ENCODE measurements around the gene GPR161. TPM values are rescaled to one million over a fixed set of nuclear protein-coding genes. Genes with fewer than 3 reads are reported as not detected.
"Not testable (repeated sequence)": the region's sequence is repeated elsewhere in the genome, so short reads cannot be mapped to it uniquely, and the experiment has no call there.

The GPR161 gene
- total RNA-seq, 1 donor from 2014 or later, result 21.9 TPM

DNA sequence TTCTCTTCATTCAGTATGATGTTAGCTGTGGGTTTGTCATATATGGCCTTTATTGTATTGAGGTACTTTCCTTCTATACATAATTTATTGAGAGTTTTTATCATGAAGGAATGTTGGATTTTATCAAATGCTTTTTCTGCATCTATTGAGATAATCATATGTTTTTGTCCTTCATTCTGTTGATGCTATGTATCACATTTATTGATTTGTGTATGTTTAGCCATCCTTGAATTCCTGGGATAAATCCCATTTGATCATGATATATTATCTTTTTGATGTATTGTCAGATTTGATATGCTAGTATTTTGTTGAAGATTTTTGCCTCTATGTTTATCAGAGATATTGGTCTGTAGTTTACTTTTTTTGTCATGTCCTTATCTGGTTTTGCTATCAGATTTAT, 20.9 kb upstream of the GPR161 start:
- DNase-seq (ENCODE audit: low read depth) (no peak), FAIRE-seq (no peak)
- no peaks in the 10 kb centered on the region for H3K4me1 Mint-ChIP-seq (ENCODE audit: low read depth, unreplicated experiment)

DNA sequence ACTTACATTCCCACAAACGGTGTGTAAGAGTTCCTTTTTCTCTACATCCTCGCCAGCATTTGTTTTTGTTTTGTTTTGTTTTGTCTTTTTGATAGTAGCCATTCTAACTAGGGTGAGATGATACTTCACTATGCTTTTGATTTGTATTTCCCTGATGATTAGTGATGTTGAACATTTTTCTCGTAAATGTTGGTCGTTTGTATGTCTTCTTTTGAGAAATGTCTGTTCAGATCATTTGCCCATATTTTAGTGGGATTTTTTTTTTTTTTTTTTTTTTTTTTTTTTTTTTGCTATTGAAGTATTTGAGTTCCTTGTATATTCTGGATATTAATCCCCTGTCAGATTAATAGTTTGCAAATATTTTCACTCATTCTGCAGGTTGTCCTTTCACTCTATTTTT, 19.2 kb upstream of the GPR161 start:
- Histone ChIP-seq H3K36me3 (ENCODE audit: insufficient read depth, low read length) (no peaks in the 10 kb centered on the region), H4K20me1 (ENCODE audit: insufficient read depth, low read length) (no peaks in the 10 kb centered on the region), H2AFZ (ENCODE audit: low read depth, low read length) (no peak overlapping the region), H3K4me1 (ENCODE audit: insufficient read depth, low read length) (no peaks in the 10 kb centered on the region), H3K9me3 (ENCODE audit: insufficient read depth, low read depth, low read length) (no peaks in the 10 kb centered on the region), H3K4me3 (ENCODE audit: insufficient read depth, low read depth, low read length) (no peak overlapping the region), H3K4me2 (ENCODE audit: low read length) (no peak overlapping the region), H3K79me2 (ENCODE audit: insufficient read depth, low read length) (no peaks in the 10 kb centered on the region), H3K9ac (ENCODE audit: low read length) (no peak overlapping the region), H3K27me3 (ENCODE audit: insufficient read depth, low read length) (no peaks in the 10 kb centered on the region), H3K27ac (ENCODE audit: low read depth, low read length) (no peak overlapping the region)
- Mint-ChIP-seq H3K4me3 (ENCODE audit: unreplicated experiment) (no peak overlapping the region), H3K36me3 (ENCODE audit: low read depth, unreplicated experiment) (peaks cover 2% of the 10 kb centered on the region), H3K27me3 (ENCODE audit: low read depth, unreplicated experiment) (no peaks in the 10 kb centered on the region), H3K4me1 (ENCODE audit: low read depth, unreplicated experiment) (no peaks in the 10 kb centered on the region), H3K9me3 (ENCODE audit: unreplicated experiment) (peaks cover 15% of the 10 kb centered on the region), H3K27ac (ENCODE audit: unreplicated experiment) (no peak overlapping the region)
- DNase-seq (ENCODE audit: low read depth) (no peak), FAIRE-seq (no peak)
- TF ChIP-seq, protein P1, sequence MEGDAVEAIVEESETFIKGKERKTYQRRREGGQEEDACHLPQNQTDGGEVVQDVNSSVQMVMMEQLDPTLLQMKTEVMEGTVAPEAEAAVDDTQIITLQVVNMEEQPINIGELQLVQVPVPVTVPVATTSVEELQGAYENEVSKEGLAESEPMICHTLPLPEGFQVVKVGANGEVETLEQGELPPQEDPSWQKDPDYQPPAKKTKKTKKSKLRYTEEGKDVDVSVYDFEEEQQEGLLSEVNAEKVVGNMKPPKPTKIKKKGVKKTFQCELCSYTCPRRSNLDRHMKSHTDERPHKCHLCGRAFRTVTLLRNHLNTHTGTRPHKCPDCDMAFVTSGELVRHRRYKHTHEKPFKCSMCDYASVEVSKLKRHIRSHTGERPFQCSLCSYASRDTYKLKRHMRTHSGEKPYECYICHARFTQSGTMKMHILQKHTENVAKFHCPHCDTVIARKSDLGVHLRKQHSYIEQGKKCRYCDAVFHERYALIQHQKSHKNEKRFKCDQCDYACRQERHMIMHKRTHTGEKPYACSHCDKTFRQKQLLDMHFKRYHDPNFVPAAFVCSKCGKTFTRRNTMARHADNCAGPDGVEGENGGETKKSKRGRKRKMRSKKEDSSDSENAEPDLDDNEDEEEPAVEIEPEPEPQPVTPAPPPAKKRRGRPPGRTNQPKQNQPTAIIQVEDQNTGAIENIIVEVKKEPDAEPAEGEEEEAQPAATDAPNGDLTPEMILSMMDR (IDR thresholded peaks at IDR 0.05; ENCODE audit: insufficient read depth, low read depth, low read length), result no peak
- no peak for TF ChIP-seq EZH2 (IDR thresholded peaks at IDR 0.05; ENCODE audit: insufficient read depth, low read length)

More for the DNA sequence above, 20.9 kb upstream of the GPR161 start:
- Mint-ChIP-seq H3K4me3 (ENCODE audit: unreplicated experiment) (no peak overlapping the region), H3K36me3 (ENCODE audit: low read depth, unreplicated experiment) (peaks cover 2% of the 10 kb centered on the region), H3K9me3 (ENCODE audit: unreplicated experiment) (peaks cover 18% of the 10 kb centered on the region), H3K27ac (ENCODE audit: unreplicated experiment) (no peak overlapping the region), H3K27me3 (ENCODE audit: low read depth, unreplicated experiment) (no peaks in the 10 kb centered on the region)
- no peak overlapping the region for H3K4me3 ChIP-seq (ENCODE audit: insufficient read depth, low read depth, low read length)
- no peaks in the 10 kb centered on the region for H3K36me3 ChIP-seq (ENCODE audit: insufficient read depth, low read length)
- no peaks in the 10 kb centered on the region for H4K20me1 ChIP-seq (ENCODE audit: insufficient read depth, low read length)
- TF ChIP-seq, protein P1 (IDR thresholded peaks at IDR 0.05; ENCODE audit: insufficient read depth, low read depth, low read length), result no peak
- no peak for TF ChIP-seq EZH2 (IDR thresholded peaks at IDR 0.05; ENCODE audit: insufficient read depth, low read length)
- no peak overlapping the region for H3K4me2 ChIP-seq (ENCODE audit: low read length)
- H3K4me1 ChIP-seq (ENCODE audit: insufficient read depth, low read length), result no peaks in the 10 kb centered on the region
- H2AFZ ChIP-seq (ENCODE audit: low read depth, low read length), result no peak overlapping the region
- H3K9me3 ChIP-seq (ENCODE audit: insufficient read depth, low read depth, low read length), result peaks cover 5% of the 10 kb centered on the region
- H3K9ac ChIP-seq (ENCODE audit: low read length), result no peak overlapping the region
- H3K27ac ChIP-seq (ENCODE audit: low read depth, low read length), result no peak overlapping the region
- no peaks in the 10 kb centered on the region for H3K27me3 ChIP-seq (ENCODE audit: insufficient read depth, low read length)
- no peaks in the 10 kb centered on the region for H3K79me2 ChIP-seq (ENCODE audit: insufficient read depth, low read length)

DNA sequence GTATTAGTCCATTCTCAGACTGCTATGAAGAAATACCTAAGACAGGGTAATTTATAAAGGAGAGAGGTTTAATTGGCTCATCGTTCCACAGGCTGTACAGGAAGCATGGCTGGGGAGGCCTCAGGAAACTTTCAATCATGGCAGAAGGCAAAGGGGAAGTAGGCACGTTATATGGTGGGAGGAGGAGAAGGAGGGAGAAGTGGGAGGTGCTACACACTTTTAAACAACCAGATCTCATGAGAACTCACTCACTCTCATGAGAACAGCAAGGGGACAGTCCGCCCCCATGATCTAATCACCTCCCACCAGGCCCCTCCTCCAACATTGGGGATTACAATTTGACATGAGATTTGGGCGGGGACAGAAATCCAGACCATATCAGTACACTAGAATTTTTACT, 18.0 kb upstream of the GPR161 start:
- not testable (repeated sequence) for H3K4me3 Mint-ChIP-seq (ENCODE audit: unreplicated experiment)

More for the DNA sequence above, 18.0 kb upstream of the GPR161 start:
- H3K27ac ChIP-seq (ENCODE audit: low read depth, low read length); H3K27ac Mint-ChIP-seq (ENCODE audit: unreplicated experiment); FAIRE-seq; H3K4me2 ChIP-seq (ENCODE audit: low read length); H3K36me3 ChIP-seq (ENCODE audit: insufficient read depth, low read length); H3K36me3 Mint-ChIP-seq (ENCODE audit: low read depth, unreplicated experiment); DNase-seq (ENCODE audit: low read depth); H3K4me3 ChIP-seq (ENCODE audit: insufficient read depth, low read depth, low read length); H3K27me3 ChIP-seq (ENCODE audit: insufficient read depth, low read length); H3K9me3 Mint-ChIP-seq (ENCODE audit: unreplicated experiment); H3K79me2 ChIP-seq (ENCODE audit: insufficient read depth, low read length); H4K20me1 ChIP-seq (ENCODE audit: insufficient read depth, low read length); H2AFZ ChIP-seq (ENCODE audit: low read depth, low read length); H3K4me1 ChIP-seq (ENCODE audit: insufficient read depth, low read length); H3K4me1 Mint-ChIP-seq (ENCODE audit: low read depth, unreplicated experiment); H3K27me3 Mint-ChIP-seq (ENCODE audit: low read depth, unreplicated experiment); H3K9ac ChIP-seq (ENCODE audit: low read length); H3K9me3 ChIP-seq (ENCODE audit: insufficient read depth, low read depth, low read length): not testable (repeated sequence)

Measured in astrocyte (in vitro differentiated cells and primary cell).